NK-92 treated with Interleukin-12 subunit alpha and Interleukin-12 subunit beta, amount 100 ng/mL, for 24 hours (cell line): ENCODE measurements around the gene PEX19.
"Not testable (repeated sequence)": the region's sequence is repeated elsewhere in the genome, so short reads cannot be mapped to it uniquely, and the experiment has no call there.

Source experiments
- DNase-seq: peaks from one replicate; lab custom pipeline; 2025; lab: John Stamatoyannopoulos, UW

Gene PEX19, protein sequence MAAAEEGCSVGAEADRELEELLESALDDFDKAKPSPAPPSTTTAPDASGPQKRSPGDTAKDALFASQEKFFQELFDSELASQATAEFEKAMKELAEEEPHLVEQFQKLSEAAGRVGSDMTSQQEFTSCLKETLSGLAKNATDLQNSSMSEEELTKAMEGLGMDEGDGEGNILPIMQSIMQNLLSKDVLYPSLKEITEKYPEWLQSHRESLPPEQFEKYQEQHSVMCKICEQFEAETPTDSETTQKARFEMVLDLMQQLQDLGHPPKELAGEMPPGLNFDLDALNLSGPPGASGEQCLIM

GRCh38 chr1:160284782-160285344 lies at the start of gene PEX19:
TSS of gene PEX19 (minus strand) at chr1:160285133. CDS start at chr1:160285124, 9 bp downstream.
- peak; percentile 83 for DNase-seq

DNA sequence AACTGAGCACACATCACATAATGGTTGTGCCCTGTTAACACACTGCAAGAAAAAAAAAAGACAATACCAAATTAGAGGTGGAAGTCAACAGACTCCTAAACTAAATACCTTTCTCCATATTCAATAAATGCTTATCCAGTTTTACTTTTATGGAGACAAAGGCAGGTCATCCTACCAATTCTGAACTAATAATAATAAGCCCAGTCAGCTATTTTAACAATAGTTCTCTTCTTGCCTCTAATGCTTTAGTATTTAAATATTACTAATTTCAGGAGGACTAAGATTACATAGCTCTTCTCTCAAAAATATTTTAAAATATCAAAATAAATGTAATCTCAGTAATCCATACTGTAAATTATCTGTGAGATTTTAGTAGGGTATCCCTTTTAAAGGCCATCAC lies 47.6 kb upstream of the PEX19 start:
- DNase-seq: no peak

- DNase-seq: no peak
These were observed 45.2 kb upstream of the PEX19 start for GRCh38 chr1:160330119-160330518.

- DNase-seq: no peak
These were observed 43.3 kb upstream of the PEX19 start for GRCh38 chr1:160328184-160328583.

GRCh38 chr1:160326418-160326817 lies 41.5 kb upstream of the PEX19 start:
- DNase-seq: no peak

- no peak for DNase-seq
These were observed 40.3 kb upstream of the PEX19 start for GRCh38 chr1:160325252-160325651.

- DNase-seq: no peak
These were observed 37.9 kb upstream of the PEX19 start for GRCh38 chr1:160322831-160323230.

GRCh38 chr1:160315359-160315758 lies 30.4 kb upstream of the PEX19 start:
- DNase-seq: no peak

DNA sequence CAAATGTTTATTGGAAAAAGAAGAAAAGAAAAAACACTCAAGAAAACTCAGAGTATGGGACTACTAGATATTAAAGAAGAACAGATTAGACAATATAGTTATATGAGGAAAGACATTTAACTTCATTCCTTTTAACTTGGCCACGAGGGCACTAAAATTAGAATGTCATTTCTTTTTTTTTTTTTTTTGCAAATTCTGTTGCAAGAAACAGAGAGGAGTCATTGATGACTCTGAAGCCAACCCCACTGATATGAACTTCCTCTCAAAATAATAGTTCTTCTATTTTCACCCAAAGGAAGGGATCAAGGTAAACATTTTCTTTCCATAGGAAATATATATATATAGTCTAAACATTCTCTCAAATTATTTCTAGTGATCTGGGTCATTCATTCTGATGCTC lies 24.6 kb upstream of the PEX19 start:
- no peak for DNase-seq

DNA sequence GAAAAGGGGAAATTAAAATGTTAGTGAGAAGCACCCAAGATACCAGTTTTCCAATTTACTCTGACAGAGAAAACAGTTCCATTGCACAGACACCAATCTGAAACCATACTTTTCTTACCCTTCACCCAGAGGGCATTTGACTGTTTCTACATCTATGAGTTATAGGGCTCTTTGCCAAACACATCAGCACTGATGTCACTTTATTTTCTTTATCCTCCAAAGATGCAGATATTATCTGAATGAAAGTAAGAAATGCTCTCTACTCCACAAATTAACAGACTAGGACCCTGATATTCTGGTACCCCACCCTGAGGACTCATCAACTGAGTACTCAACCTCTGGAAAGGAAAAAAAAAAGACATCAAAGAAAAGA lies 24.2 kb upstream of the PEX19 start:
- no peak for DNase-seq

DNA sequence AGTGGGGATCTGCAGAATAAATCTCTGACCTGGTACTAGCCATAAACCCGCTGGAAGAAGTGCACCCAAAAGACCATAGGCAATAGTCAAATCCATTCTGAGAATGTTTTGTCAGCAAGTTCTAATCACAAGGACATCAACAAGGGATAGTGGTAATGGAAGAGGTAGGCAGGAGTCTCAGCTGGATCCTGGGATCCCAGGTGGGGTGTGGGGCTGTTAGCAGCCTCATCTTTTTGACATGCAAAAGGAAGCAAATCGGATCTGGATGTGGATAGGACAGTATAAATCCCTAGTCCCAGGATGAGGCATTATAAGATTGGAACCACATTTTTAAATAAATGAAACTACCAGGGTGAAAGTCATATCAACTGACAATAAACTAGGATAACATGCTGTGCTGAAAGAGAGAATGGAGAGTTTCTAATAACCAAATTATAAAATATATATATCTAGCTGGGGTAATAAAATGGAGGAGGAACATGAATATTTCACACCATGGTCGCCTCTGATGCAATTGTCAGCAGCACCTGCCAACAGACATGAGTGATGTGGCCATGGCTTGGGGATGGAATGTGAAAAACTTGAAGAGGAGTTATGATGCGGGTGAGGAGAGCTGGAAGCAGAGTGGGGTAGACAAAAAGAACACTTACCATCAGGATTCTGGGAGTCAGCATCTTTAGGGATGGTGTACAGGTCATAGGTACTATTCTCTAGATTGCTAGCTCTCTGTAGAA lies 23.7 kb upstream of the PEX19 start:
- DNase-seq: no peak

DNA sequence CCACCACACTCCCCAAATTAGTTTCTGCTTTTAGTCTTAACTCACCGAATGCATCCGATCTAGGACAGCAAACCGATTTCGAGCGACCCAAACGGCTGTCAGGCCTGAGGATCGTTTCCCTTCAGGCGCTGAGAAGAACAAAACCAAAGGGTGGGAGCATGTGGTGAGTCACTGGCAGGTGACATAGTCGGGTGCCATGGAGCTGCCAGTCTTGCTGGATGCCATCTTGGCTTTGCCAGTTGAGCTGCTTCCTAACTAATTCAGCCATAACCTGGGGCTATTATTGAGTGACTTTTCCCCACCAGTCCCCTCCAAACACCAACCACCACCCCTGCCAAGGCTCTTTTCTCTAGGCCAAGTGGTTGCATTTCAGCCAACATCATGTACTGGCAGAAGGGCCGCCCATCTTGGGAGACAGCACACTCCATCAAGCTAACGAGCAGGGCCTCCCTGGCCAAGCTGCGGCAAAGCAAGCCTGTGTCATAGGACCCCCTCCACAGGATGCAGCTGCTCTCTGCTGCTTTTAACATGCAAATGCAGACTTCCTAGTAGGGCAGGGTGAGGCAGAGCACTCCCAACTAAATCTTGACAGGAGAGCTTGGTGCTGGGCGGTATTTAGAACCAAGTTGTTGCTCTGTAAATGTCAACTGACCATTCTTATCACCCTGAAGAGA lies 22.3 kb upstream of the PEX19 start:
- DNase-seq: no peak

GRCh38 chr1:160300173-160300572 lies 15.2 kb upstream of the PEX19 start:
- no peak for DNase-seq

DNA sequence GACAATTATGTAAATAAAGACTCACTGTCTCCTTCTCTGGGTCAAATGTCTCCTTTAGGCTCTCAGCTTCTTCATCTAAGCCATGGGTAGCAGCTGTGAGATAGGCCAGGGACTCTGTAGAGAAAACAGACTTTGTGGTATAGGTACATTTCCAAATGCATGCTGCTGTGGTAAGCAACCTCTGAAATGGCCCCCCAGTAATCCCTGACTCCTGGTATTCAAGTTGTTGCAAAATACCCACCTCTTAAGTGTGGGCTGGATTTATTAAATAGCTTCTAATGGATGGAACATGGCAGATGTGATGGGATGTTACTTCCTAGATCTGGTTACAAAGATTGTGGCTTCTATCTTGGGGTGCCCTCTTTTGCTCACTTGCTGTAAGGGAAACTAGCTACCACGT lies 11.1 kb upstream of the PEX19 start:
- no peak for DNase-seq

DNA sequence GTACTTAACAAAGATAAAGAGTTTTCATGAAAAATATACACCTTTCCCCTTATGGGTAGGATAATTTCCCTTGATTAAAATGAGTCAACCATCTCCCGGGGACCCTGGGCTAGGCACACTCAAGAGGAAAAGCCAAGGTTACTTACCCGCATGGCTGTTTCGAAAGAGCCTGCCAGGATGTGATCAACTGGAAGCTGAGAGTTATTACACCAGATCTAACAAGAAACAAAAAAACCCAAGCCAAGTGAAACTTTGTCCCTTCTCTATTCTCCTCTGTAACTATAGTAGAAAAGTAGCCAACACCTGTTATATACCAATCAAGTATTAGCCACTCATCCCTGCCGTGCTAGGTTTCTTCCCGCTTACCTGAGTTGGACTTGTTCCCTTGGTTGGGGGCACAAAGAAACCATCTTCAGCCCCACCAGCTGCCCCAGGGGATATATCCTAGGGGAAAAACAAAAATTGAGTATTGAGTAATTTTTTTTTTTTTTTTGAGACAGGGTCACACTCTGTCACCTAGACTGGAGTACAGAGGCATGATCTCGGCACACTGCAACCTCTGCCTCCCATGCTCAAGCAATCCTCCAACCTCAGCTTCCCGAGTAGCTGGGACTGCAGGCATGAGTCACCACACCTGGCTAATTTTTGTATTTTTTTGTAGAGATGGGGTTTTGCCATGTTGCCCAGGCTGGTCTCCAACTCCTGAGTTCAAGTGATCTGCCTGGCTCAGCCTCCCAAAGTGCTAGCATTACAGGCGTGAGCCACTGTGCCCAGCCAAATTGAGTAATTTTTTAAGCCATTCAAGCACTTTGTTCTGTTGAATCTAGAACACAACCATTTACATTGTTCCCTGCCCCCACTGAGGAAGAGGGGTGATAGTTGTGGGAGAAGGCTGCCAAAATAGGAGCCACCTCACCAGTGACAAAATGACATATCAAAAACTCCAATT lies 8.4 kb upstream of the PEX19 start:
- DNase-seq: no peak

GRCh38 chr1:160291248-160292220 lies 6.6 kb upstream of the PEX19 start:
- peak; percentile 10 for DNase-seq

GRCh38 chr1:160287769-160288168 lies 2.8 kb upstream of the PEX19 start:
- not testable (repeated sequence) for DNase-seq

- no peak for DNase-seq
These were observed 573 bp upstream of the PEX19 start for GRCh38 chr1:160285506-160285905.

GRCh38 chr1:160284220-160284781 lies 632 bp downstream of the PEX19 start:
- no peak for DNase-seq

- DNase-seq: no peak
These were observed 2.1 kb downstream of the PEX19 start for GRCh38 chr1:160282807-160283206.
